Spleen (tissue), 11 donors: ENCODE data around the gene BRD2. TPM values are rescaled to one million over a fixed set of nuclear protein-coding genes. Genes with fewer than 3 reads are reported as not detected.
A peak's percentile ranks its signal among the peaks of the same experiment; 100 is the strongest.
"Not testable (repeated sequence)": the region's sequence is repeated elsewhere in the genome, so short reads cannot be mapped to it uniquely, and the experiment has no call there.

ENCODE experiments used
- DNase-seq: peaks from one replicate; pipeline ENCODE4 v3.0.0-alpha.2; 2020
- H3K27ac ChIP-seq, 8 donors: fragments of 200-600 bp; sonication (generic) in 7 of 8; 1 replicate in 4 of 8; 2 replicates in 4 of 8; pipeline versions ENCODE4 v1.5.0 to v1.8.0; 2016 to 2021; ENCODE audit warnings: inconsistent platforms in 4 of 8, mild to moderate bottlenecking in 4 of 8, moderate library complexity in 1 of 8
- H3K27me3 ChIP-seq, 7 donors: fragments of 200-600 bp; sonication (generic) in 6 of 7; replicated peaks in 1 of 7; 1 replicate in 4 of 7; 2 replicates in 3 of 7; pipeline versions ENCODE4 v1.5.0 to v1.8.0; 2016 to 2021; ENCODE audit warnings: inconsistent platforms in 3 of 7, mild to moderate bottlenecking in 1 of 7
- H3K36me3 ChIP-seq, 6 donors: fragments of 200-600 bp; sonication (generic) in 5 of 6; 1 replicate in 4 of 6; 2 replicates in 2 of 6; pipeline versions ENCODE4 v1.5.0 to v1.8.0; 2016 to 2021; ENCODE audit warnings: inconsistent platforms in 2 of 6
- H3K4me1 ChIP-seq, 6 donors: fragments of 200-600 bp; sonication (generic) in 5 of 6; 1 replicate in 3 of 6; 2 replicates in 3 of 6; pipeline versions ENCODE4 v1.5.0 to v1.8.0; 2016 to 2021; ENCODE audit warnings: inconsistent platforms in 3 of 6
- H3K4me3 ChIP-seq, 8 donors: fragments of 200-600 bp; sonication (generic) in 7 of 8; 1 replicate in 4 of 8; 2 replicates in 4 of 8; pipeline versions ENCODE4 v1.5.0 to v1.8.0; 2016 to 2021; ENCODE audit warnings: inconsistent platforms in 4 of 8, mild to moderate bottlenecking in 4 of 8, moderate library complexity in 2 of 8
- H3K9me3 ChIP-seq, 8 donors: fragments of 200-600 bp; sonication (generic) in 7 of 8; 1 replicate in 4 of 8; 2 replicates in 4 of 8; pipeline versions ENCODE4 v1.5.0 to v1.8.0; 2016 to 2021; ENCODE audit warnings: inconsistent platforms in 4 of 8
- CTCF ChIP-seq, 11 experiments: fragments of 200-600 bp in 7 of 11; fragments of 450-650 bp in 4 of 11; sonication (generic) in 4 of 11; IDR thresholded peaks in 8 of 11; conservative IDR thresholded peaks in 3 of 11; 1 replicate in 7 of 11; 2 replicates in 4 of 11; pipeline versions ENCODE4 v1.4.0 to v1.8.0; 2016 to 2021; ENCODE audit warnings: antibody characterized with exemption in 11 of 11, inconsistent platforms in 4 of 11, mild to moderate bottlenecking in 1 of 11
- POLR2A ChIP-seq, 3 donors: fragments of 450-650 bp; IDR thresholded peaks; one replicate each; pipeline ENCODE4 v1.5.1; 2017; ENCODE audit warnings: antibody characterized with exemption in 3 of 3, mild to moderate bottlenecking in 1 of 3
- POLR2AphosphoS5 ChIP-seq, 3 donors: sonication (generic); formaldehyde crosslinking; IDR thresholded peaks; one replicate each; pipeline ENCODE4 v1.5.1; 2017; ENCODE audit warnings: antibody characterized with exemption in 3 of 3
- WGBS, 5 donors: extraction: QIAGEN DNeasy Blood & Tissue Kit in 3 of 5; methylation state at CpG; one replicate each; pipeline versions ENCODE4 v1.1.5 to v1.1.7; 2013 to 2018; 5-methylcytosine and 5-hydroxymethylcytosine counted together
- intact Hi-C: fragments of 100-400 bp; cut with DNase I; formaldehyde crosslinking; loops from one replicate; pipeline ENCODE4 v1.15.0; 2023; ENCODE audit warnings: low total_unique reads
- polyA plus RNA-seq, 3 donors: library from polyadenylated mRNA; stranded (reverse); fragments of 200-250 nt; gene quantifications; one replicate each; pipeline ENCODE4 v1.2.1, GENCODE V29; 2013
- total RNA-seq, 7 donors: library from RNA; depleted of rRNA in 3 of 7; stranded (reverse); fragments of >200 nt in 3 of 7; fragmentation: NEBNext Ultra II Directional in 4 of 7; extraction: Animal tissue kit (Norgen Biotek cat#: 25700) in 4 of 7; gene quantifications; one replicate each; pipeline versions ENCODE4 v1.1.0 to v1.2.1, GENCODE V29; 2016 to 2021
- donor health status: healthy with polysubstance abuse.
- donor health status: DM: no; HTN: no; CAD: no; lungs with moderate emphysema.
- donor health status: DM: no; HTN: no; CAD: no.
- donor health status: Bipolar disorder and iron deficiency.
- donor health status: healthy.
- donor health status: DM: no; HTN: no; CAD: no.
- donor health status: DM: yes; HTN: yes; CAD: no.

The BRD2 gene
- total and polyA plus RNA-seq, 10 donors: 80.5 to 277 (median 217) TPM

DNA sequence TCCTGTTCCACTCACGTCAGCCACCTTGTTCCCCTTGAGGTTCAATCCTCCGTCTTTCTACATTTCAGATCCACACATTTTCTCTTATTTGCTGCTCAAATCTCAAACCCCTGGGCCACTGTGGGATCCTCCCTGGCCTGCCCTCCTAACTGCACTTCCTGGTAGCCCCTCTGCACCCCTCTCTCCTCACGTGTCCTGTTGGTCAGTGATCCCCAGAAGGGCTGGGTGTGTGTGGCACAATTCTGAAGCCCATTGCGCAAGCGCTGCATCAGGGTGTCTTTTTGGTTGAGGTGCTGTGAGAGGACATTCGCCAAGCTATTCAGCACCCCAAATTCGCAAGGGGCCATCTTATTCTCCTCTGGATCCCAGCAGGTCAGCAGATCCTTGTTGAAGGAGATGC lies 29.9 kb upstream of the BRD2 start:
- no peaks in the 10 kb centered on the region for H3K27me3 ChIP-seq
- TF ChIP-seq POLR2AphosphoS5 (IDR thresholded peaks at IDR 0.05) (no peak), POLR2A (IDR thresholded peaks at IDR 0.05) (no peak), CTCF (IDR thresholded peaks at IDR 0.05 in 8 of 11, conservative IDR thresholded peaks at IDR 0.05 in 3 of 11) (no peak)
- H3K9me3 ChIP-seq: no peaks in the 10 kb centered on the region
- no peak for DNase-seq
- peaks cover 0 to 49% (median 20%) of the 10 kb centered on the region in 6 donors for H3K36me3 ChIP-seq
- peaks cover 28 to 98% (median 86%) of the 10 kb centered on the region in 6 donors for H3K4me1 ChIP-seq
- 76 to 86% (median 82%) methylated on average over 7 of the region's 7 CpGs for WGBS, 5 donors
- peak overlapping the region in 5 of 8 donors; percentile 15 to 96 (median 93) for H3K27ac ChIP-seq
- H3K4me3 ChIP-seq: peak overlapping the region in 6 of 8 donors; percentile 57 to 81 (median 66)
- intact Hi-C loops: no loop called here

DNA sequence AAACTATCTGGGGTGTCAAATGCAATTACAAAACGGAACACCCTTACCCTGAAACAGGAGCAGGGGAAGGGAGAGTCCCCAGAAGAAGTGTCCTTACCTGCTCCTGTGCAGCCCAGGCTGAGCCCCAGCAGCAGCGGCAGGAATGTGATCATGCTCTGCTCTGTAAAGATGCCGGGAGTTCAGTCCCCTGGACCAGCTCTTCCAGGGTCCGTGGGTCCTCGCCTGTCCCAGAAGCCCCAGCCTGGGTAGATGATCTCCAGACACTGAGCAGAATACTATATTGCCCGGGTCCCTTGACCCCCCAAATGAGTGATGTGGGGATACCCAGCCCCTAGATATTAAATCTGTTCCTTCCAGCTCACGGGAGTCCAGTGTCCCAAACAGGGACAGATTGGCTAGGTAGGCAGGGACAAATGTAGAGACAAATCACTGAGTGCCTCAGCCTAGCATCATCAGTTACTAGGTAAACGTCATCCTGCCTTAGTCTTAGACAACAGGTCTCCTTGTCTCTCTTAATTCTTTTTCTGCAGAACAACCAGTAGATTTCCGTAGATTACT lies 27.7 kb upstream of the BRD2 start, which contains the start of gene HLA-DMB:
Gene HLA-DMB (minus strand): TSS at position 373 of the 558 bp plus-strand sequence. CDS start 221 bp downstream, at position 152.
- no peaks in the 10 kb centered on the region for H3K27me3 ChIP-seq
- H3K9me3 ChIP-seq: no peaks in the 10 kb centered on the region
- H3K4me1 ChIP-seq: peaks cover 43 to 100% (median 96%) of the 10 kb centered on the region in 6 donors
- intact Hi-C loops: loop anchor here (10.0 kb wide), 1 partner anchor 46 kb away; no protein-coding TSS in a partner anchor
- TF ChIP-seq CTCF (IDR thresholded peaks at IDR 0.05 in 8 of 11, conservative IDR thresholded peaks at IDR 0.05 in 3 of 11) (no peak), POLR2AphosphoS5 (IDR thresholded peaks at IDR 0.05) (peak; percentile 64 to 96 (median 81)), POLR2A (IDR thresholded peaks at IDR 0.05) (peak in 1 of 3 donors; percentile 86)
- WGBS, 5 donors: 2 to 5% (median 3%) methylated on average over 7 to 9 of the region's 9 CpGs
- DNase-seq: no peak
- peak within 1 kb of the TSS; percentile 79 to 96 (median 92) for H3K27ac ChIP-seq
- peaks cover 0 to 32% (median 13%) of the 10 kb centered on the region in 6 donors for H3K36me3 ChIP-seq
- peak within 1 kb of the TSS; percentile 39 to 81 (median 64) for H3K4me3 ChIP-seq

DNA sequence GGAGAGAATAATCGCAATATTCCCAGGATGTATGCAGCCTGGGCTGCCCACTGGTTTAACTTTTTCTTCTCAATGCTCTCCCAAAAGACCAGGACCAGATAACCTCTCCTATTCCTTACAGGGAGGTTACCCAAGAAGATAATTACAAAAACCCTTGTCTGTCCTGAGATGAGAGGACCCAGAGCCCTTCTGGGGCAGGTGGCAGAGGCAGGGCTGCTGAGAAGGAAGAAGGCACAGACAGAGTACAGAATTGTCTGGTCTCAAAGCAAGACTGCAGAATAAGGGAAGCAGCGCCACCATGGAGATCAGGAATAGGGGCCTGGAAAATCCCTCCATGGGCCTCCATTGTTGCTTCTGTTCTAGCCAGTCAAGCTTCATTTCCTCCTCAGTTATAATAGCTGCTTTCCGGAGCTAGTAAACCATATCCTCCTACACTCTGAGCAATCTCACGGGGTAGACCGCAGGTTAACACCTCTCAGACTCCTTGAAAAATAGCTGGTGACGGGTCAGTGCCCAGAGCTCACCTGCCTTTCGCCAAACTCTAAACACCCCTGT lies 27.1 kb upstream of the BRD2 start:
- no peak for DNase-seq
- Histone ChIP-seq H3K9me3 (no peaks in the 10 kb centered on the region), H3K27me3 (no peaks in the 10 kb centered on the region), H3K4me1 (peaks cover 43 to 100% (median 93%) of the 10 kb centered on the region in 6 donors), H3K36me3 (peaks cover 0 to 26% (median 13%) of the 10 kb centered on the region in 6 donors), H3K27ac (peak overlapping the region; percentile 79 to 96 (median 92)), H3K4me3 (peak overlapping the region in 7 of 8 donors; percentile 57 to 81 (median 65))
- TF ChIP-seq POLR2A (IDR thresholded peaks at IDR 0.05): no peak
- peak in 1 of 3 donors; percentile 66 for TF ChIP-seq POLR2AphosphoS5 (IDR thresholded peaks at IDR 0.05)
- TF ChIP-seq CTCF (IDR thresholded peaks at IDR 0.05 in 8 of 11, conservative IDR thresholded peaks at IDR 0.05 in 3 of 11): no peak
- 13 to 28% (median 18%) methylated on average over 7 of the region's 7 CpGs for WGBS, 5 donors
- intact Hi-C loops: loop anchor here (10.0 kb wide), 1 partner anchor 46 kb away; no protein-coding TSS in a partner anchor

DNA sequence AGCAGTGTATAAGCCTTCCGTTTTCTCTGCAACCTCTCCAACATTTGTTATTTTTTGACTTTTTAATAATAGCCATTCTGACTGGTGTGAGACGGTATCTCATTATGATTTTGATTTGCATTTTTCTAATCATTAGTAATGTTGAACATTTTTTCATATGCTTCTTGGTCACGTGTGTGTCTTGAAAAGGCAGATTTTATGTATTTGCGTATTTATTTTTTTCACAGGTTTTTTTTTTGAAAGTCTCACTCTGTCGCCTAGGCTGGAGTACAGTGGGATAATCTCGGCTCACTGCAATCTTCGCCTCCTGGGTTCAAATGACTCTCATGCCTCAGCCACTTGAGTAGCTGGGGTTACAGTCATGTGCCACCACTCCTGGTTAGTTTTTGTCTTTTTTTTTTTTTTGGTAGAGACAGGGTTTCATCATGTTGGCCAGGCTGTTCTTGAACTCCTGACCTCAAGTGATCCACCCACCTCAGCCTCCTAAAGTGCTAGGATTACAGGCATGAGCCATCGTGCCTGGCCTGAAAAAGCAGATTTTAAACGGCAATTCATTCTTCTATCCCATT lies 25.8 kb upstream of the BRD2 start:
- peaks cover 45 to 100% (median 89%) of the 10 kb centered on the region in 6 donors for H3K4me1 ChIP-seq
- not testable (repeated sequence) for H3K4me3 ChIP-seq, H3K27me3 ChIP-seq, DNase-seq, H3K9me3 ChIP-seq
- H3K27ac ChIP-seq: peak overlapping the region in 7 of 8 donors; percentile 85 to 96 (median 93)
- H3K36me3 ChIP-seq: peaks cover 0 to 13% (median 7%) of the 10 kb centered on the region in 6 donors
- WGBS, 5 donors: 77 to 84% (median 82%) methylated on average over 9 of the region's 9 CpGs
- intact Hi-C loops: loop anchor here (10.0 kb wide), 1 partner anchor 48 kb away; no protein-coding TSS in a partner anchor
